Measurements from ENCODE around the gene PVRIG.
"Not testable (repeated sequence)": the region's sequence is repeated elsewhere in the genome, so short reads cannot be mapped to it uniquely, and the experiment has no call there.

DNA sequence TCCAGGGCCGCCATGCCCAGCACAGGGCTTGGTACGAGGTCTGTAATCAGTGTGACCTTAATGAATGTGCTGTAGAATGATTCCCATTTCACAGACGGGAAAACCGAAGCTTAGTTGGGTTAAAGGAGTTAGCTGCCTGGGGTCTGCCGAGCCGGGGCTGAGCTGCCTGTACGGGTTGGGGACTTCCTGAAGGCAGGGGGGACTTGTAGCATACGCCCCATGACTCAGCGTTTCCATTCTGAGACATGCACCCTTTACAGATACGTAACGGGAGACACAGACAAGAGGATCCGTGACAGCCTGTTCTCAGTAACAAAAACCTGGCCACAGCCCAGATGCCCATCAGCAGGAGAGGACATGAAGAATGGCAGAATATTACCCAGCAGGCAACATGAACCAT, 23.6 kb downstream of the PVRIG start:
- TF ChIP-seq, protein P1, sequence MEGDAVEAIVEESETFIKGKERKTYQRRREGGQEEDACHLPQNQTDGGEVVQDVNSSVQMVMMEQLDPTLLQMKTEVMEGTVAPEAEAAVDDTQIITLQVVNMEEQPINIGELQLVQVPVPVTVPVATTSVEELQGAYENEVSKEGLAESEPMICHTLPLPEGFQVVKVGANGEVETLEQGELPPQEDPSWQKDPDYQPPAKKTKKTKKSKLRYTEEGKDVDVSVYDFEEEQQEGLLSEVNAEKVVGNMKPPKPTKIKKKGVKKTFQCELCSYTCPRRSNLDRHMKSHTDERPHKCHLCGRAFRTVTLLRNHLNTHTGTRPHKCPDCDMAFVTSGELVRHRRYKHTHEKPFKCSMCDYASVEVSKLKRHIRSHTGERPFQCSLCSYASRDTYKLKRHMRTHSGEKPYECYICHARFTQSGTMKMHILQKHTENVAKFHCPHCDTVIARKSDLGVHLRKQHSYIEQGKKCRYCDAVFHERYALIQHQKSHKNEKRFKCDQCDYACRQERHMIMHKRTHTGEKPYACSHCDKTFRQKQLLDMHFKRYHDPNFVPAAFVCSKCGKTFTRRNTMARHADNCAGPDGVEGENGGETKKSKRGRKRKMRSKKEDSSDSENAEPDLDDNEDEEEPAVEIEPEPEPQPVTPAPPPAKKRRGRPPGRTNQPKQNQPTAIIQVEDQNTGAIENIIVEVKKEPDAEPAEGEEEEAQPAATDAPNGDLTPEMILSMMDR (IDR thresholded peaks at IDR 0.05), result not testable (repeated sequence)
- not testable (repeated sequence) for TF ChIP-seq POLR2A (IDR thresholded peaks at IDR 0.05)
